HCT116 (cell line): Measurements from ENCODE around the gene TRMT1.

Source experiments
- CTCF ChIP-seq, 3 experiments: fragments of 200-600 bp in 1 of 3; sonication (generic) in 1 of 3; IDR thresholded peaks in 2 of 3; conservative IDR thresholded peaks in 1 of 3; 2 replicates each; pipeline ENCODE4 v1.5.1; 2012 to 2017; ENCODE audit warnings: low read depth in 2 of 3, low read length in 2 of 3, antibody characterized with exemption in 1 of 3, borderline replicate concordance in 1 of 3, control low read depth in 1 of 3, mild to moderate bottlenecking in 1 of 3, mixed read lengths in 1 of 3, mixed run types in 1 of 3, moderate library complexity in 1 of 3; ENCODE audit not compliant: insufficient read depth in 1 of 3
- EZH2 ChIP-seq: fragments of 200-600 bp; sonication (generic); IDR thresholded peaks from 2 replicates; pipeline ENCODE4 v1.6.1; 2017; ENCODE audit warnings: antibody characterized with exemption, mixed run types
- FOSL1 ChIP-seq: IDR thresholded peaks from 2 replicates; pipeline ENCODE4 v1.6.1; 2012; ENCODE audit warnings: low read depth
- JUND ChIP-seq: IDR thresholded peaks from 2 replicates; pipeline ENCODE4 v1.6.1; 2012
- MAX ChIP-seq: IDR thresholded peaks from 2 replicates; pipeline ENCODE4 v1.6.1; 2012
- POLR2A ChIP-seq: IDR thresholded peaks from 2 replicates; pipeline ENCODE4 v1.7.0; 2011; ENCODE audit warnings: borderline replicate concordance; ENCODE audit not compliant: insufficient read depth, insufficient read length; ENCODE audit errors: extremely low read depth
- RAD21 ChIP-seq: IDR thresholded peaks from 2 replicates; pipeline ENCODE4 v1.6.1; 2012; ENCODE audit warnings: low read depth, mild to moderate bottlenecking
- REST ChIP-seq: IDR thresholded peaks from 2 replicates; pipeline ENCODE4 v1.6.1; 2012; ENCODE audit warnings: low read depth
- SP1 ChIP-seq: IDR thresholded peaks from 2 replicates; pipeline ENCODE4 v1.6.1; 2012; ENCODE audit warnings: low read depth
- SRF ChIP-seq: IDR thresholded peaks from 2 replicates; pipeline ENCODE4 v1.6.1; 2012; ENCODE audit warnings: low read depth

- TF ChIP-seq CTCF (IDR thresholded peaks at IDR 0.05 in 2 of 3, conservative IDR thresholded peaks at IDR 0.05 in 1 of 3; ENCODE audit: borderline replicate concordance in 1 of 3, insufficient read depth in 1 of 3, low read depth in 2 of 3, low read length in 2 of 3) (no peak), MAX (peak; percentile 77), EZH2 (no peak), FOSL1 (no peak), RAD21 (no peak), POLR2A (no peak), JUND (no peak), REST (no peak), SP1 (no peak; the same call in 1 of the 2 replicates), SRF (no peak)
Measured at GRCh38 chr19:13055213-13056051, 61.1 kb downstream of the TRMT1 start.
